ENCODE measurements around the gene TAF3. TPM values are rescaled to one million over a fixed set of nuclear protein-coding genes. Genes with fewer than 3 reads are reported as not detected.

The TAF3 gene
- total RNA-seq, 1 donor from 2014 or later, result 6.2 TPM

GRCh38 chr10:7874864-7875263 lies 56.6 kb downstream of the TAF3 start:
- H3K4me1 Mint-ChIP-seq (ENCODE audit: low read depth), result peaks cover 3% of the 10 kb centered on the region
- H3K9me3 Mint-ChIP-seq (ENCODE audit: low read depth), result no peaks in the 10 kb centered on the region
- no peaks in the 10 kb centered on the region for H3K27me3 Mint-ChIP-seq (ENCODE audit: low read depth)
- H3K4me3 Mint-ChIP-seq (ENCODE audit: unreplicated experiment), result no peak overlapping the region
- no peak overlapping the region for H3K27ac Mint-ChIP-seq (ENCODE audit: unreplicated experiment)
- TF ChIP-seq, protein P1, sequence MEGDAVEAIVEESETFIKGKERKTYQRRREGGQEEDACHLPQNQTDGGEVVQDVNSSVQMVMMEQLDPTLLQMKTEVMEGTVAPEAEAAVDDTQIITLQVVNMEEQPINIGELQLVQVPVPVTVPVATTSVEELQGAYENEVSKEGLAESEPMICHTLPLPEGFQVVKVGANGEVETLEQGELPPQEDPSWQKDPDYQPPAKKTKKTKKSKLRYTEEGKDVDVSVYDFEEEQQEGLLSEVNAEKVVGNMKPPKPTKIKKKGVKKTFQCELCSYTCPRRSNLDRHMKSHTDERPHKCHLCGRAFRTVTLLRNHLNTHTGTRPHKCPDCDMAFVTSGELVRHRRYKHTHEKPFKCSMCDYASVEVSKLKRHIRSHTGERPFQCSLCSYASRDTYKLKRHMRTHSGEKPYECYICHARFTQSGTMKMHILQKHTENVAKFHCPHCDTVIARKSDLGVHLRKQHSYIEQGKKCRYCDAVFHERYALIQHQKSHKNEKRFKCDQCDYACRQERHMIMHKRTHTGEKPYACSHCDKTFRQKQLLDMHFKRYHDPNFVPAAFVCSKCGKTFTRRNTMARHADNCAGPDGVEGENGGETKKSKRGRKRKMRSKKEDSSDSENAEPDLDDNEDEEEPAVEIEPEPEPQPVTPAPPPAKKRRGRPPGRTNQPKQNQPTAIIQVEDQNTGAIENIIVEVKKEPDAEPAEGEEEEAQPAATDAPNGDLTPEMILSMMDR (IDR thresholded peaks at IDR 0.05), result no peak
- H3K36me3 Mint-ChIP-seq (ENCODE audit: low read depth), result no peaks in the 10 kb centered on the region
- DNase-seq (ENCODE audit: low spot score), result no peak

GRCh38 chr10:7876541-7877127 lies 58.3 kb downstream of the TAF3 start:
- Mint-ChIP-seq H3K27me3 (ENCODE audit: low read depth) (no peaks in the 10 kb centered on the region), H3K4me3 (ENCODE audit: unreplicated experiment) (no peak overlapping the region), H3K27ac (ENCODE audit: unreplicated experiment) (no peak overlapping the region), H3K36me3 (ENCODE audit: low read depth) (no peaks in the 10 kb centered on the region), H3K9me3 (ENCODE audit: low read depth) (no peaks in the 10 kb centered on the region), H3K4me1 (ENCODE audit: low read depth) (peaks cover 3% of the 10 kb centered on the region)
- DNase-seq (ENCODE audit: low spot score), result no peak
- TF ChIP-seq, protein P1 (IDR thresholded peaks at IDR 0.05), result no peak

DNA sequence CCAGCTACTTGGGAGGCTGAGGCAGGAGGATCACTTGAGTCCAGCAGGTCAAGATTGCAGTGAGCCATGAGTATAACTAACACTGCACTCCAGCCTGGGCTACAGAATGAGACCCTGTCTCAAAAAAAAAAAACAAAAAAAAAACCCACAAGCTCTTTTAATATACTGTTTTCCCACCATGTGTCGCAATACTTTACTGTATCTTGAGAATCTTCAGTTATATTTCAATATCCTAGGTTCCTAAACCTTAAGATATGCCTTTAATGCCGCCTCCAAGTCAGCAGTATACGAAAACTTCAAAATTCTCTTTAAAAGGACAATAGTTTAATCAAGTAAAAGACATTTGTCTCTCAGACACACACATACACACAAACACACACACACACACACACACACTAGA lies 62.8 kb downstream of the TAF3 start:
- H3K36me3 Mint-ChIP-seq (ENCODE audit: low read depth), result no peaks in the 10 kb centered on the region
- TF ChIP-seq, protein P1 (IDR thresholded peaks at IDR 0.05), result no peak
- no peak overlapping the region for H3K27ac Mint-ChIP-seq (ENCODE audit: unreplicated experiment)
- H3K4me3 Mint-ChIP-seq (ENCODE audit: unreplicated experiment), result no peak overlapping the region
- no peaks in the 10 kb centered on the region for H3K27me3 Mint-ChIP-seq (ENCODE audit: low read depth)
- H3K4me1 Mint-ChIP-seq (ENCODE audit: low read depth), result no peaks in the 10 kb centered on the region
- no peaks in the 10 kb centered on the region for H3K9me3 Mint-ChIP-seq (ENCODE audit: low read depth)
- no peak for DNase-seq (ENCODE audit: low spot score)

GRCh38 chr10:7886056-7886455 lies 67.8 kb downstream of the TAF3 start:
- no peaks in the 10 kb centered on the region for H3K36me3 Mint-ChIP-seq (ENCODE audit: low read depth)
- H3K4me1 Mint-ChIP-seq (ENCODE audit: low read depth), result peaks cover 6% of the 10 kb centered on the region
- no peak overlapping the region for H3K27ac Mint-ChIP-seq (ENCODE audit: unreplicated experiment)
- TF ChIP-seq, protein P1 (IDR thresholded peaks at IDR 0.05), result no peak
- no peaks in the 10 kb centered on the region for H3K9me3 Mint-ChIP-seq (ENCODE audit: low read depth)
- no peak overlapping the region for H3K4me3 Mint-ChIP-seq (ENCODE audit: unreplicated experiment)
- H3K27me3 Mint-ChIP-seq (ENCODE audit: low read depth), result no peaks in the 10 kb centered on the region
- no peak for DNase-seq (ENCODE audit: low spot score)

GRCh38 chr10:7887174-7887816 lies 69.0 kb downstream of the TAF3 start:
- no peak for DNase-seq (ENCODE audit: low spot score)
- no peaks in the 10 kb centered on the region for H3K9me3 Mint-ChIP-seq (ENCODE audit: low read depth)
- no peak overlapping the region for H3K27ac Mint-ChIP-seq (ENCODE audit: unreplicated experiment)

More at GRCh38 chr10:7887174-7887816, 69.0 kb downstream of the TAF3 start:
- H3K27me3 Mint-ChIP-seq (ENCODE audit: low read depth), result no peaks in the 10 kb centered on the region
- TF ChIP-seq, protein P1 (IDR thresholded peaks at IDR 0.05), result no peak
- no peaks in the 10 kb centered on the region for H3K36me3 Mint-ChIP-seq (ENCODE audit: low read depth)
- peaks cover 10% of the 10 kb centered on the region for H3K4me1 Mint-ChIP-seq (ENCODE audit: low read depth)
- no peak overlapping the region for H3K4me3 Mint-ChIP-seq (ENCODE audit: unreplicated experiment)

Measured in chondrocyte (in vitro differentiated cells).